ENCODE data around the gene SBNO2. TPM values are rescaled to one million over a fixed set of nuclear protein-coding genes. Genes with fewer than 3 reads are reported as not detected.

SBNO2 gene
- total RNA-seq, 2 donors from 2014 or later, result 55.4 to 182 TPM

- H3K9me3 ChIP-seq, result no peaks in the 10 kb centered on the region
- H3K4me3 ChIP-seq, result peak overlapping the region; percentile 31
- H3K4me1 ChIP-seq (ENCODE audit: control insufficient read depth in 1 of 2, low read depth in 2 of 2), result peaks cover 41 to 56% of the 10 kb centered on the region in 2 donors
- H3K36me3 ChIP-seq, result peaks cover 60% of the 10 kb centered on the region
- no peak for TF ChIP-seq CTCF (IDR thresholded peaks at IDR 0.05)
- H3K27ac ChIP-seq, result peak overlapping the region; percentile 63 to 93
- no peak for DNase-seq (ENCODE audit: low spot score)
- peak; percentile 36 for ATAC-seq (ENCODE audit: insufficient number of reproducible peaks, low FRiP score, low read depth)
- no peaks in the 10 kb centered on the region for H3K27me3 ChIP-seq (replicated peaks; ENCODE audit: insufficient read depth)
Observed at GRCh38 chr19:1125601-1126467, 48.2 kb downstream of the SBNO2 start.

- TF ChIP-seq CTCF (IDR thresholded peaks at IDR 0.05), result no peak
- H3K9me3 ChIP-seq, result no peaks in the 10 kb centered on the region
- ATAC-seq (ENCODE audit: insufficient number of reproducible peaks, low FRiP score, low read depth), result no peak
- no peak for DNase-seq (ENCODE audit: low spot score)
- H3K27ac ChIP-seq, result peak overlapping the region in 1 of 2 donors; percentile 93
- H3K36me3 ChIP-seq, result peaks cover 77% of the 10 kb centered on the region
- H3K4me1 ChIP-seq (ENCODE audit: control insufficient read depth in 1 of 2, low read depth in 2 of 2), result peaks cover 26 to 39% of the 10 kb centered on the region in 2 donors
- no peaks in the 10 kb centered on the region for H3K27me3 ChIP-seq (replicated peaks; ENCODE audit: insufficient read depth)
- no peak overlapping the region for H3K4me3 ChIP-seq
Observed at GRCh38 chr19:1123885-1124677, 50.0 kb downstream of the SBNO2 start.

- Histone ChIP-seq H3K9me3 (no peaks in the 10 kb centered on the region), H3K4me1 (ENCODE audit: control insufficient read depth in 1 of 2, low read depth in 2 of 2) (peaks cover 21 to 35% of the 10 kb centered on the region in 2 donors), H3K36me3 (peaks cover 84% of the 10 kb centered on the region), H3K4me3 (no peak overlapping the region), H3K27ac (no peak overlapping the region), H3K27me3 (replicated peaks; ENCODE audit: insufficient read depth) (no peaks in the 10 kb centered on the region)
- TF ChIP-seq CTCF (IDR thresholded peaks at IDR 0.05), result no peak
- ATAC-seq (ENCODE audit: insufficient number of reproducible peaks, low FRiP score, low read depth) (no peak), DNase-seq (ENCODE audit: low spot score) (no peak)
Observed at GRCh38 chr19:1123381-1123780, 50.7 kb downstream of the SBNO2 start.

- TF ChIP-seq CTCF (IDR thresholded peaks at IDR 0.05), result no peak
- peak; percentile 20 for ATAC-seq (ENCODE audit: insufficient number of reproducible peaks, low FRiP score, low read depth)
- H3K4me1 ChIP-seq (ENCODE audit: control insufficient read depth in 1 of 2, low read depth in 2 of 2), result peaks cover 21 to 32% of the 10 kb centered on the region in 2 donors
- no peaks in the 10 kb centered on the region for H3K27me3 ChIP-seq (replicated peaks; ENCODE audit: insufficient read depth)
- DNase-seq (ENCODE audit: low spot score), result no peak
- no peak overlapping the region for H3K4me3 ChIP-seq
- no peaks in the 10 kb centered on the region for H3K9me3 ChIP-seq
- no peak overlapping the region for H3K27ac ChIP-seq
- peaks cover 88% of the 10 kb centered on the region for H3K36me3 ChIP-seq
Observed at GRCh38 chr19:1122972-1123363, 51.1 kb downstream of the SBNO2 start.
